Measurements from ENCODE around the gene UPP2. TPM values are rescaled to one million over a fixed set of nuclear protein-coding genes. Genes with fewer than 3 reads are reported as not detected.

Gene UPP2
- under 1 TPM in 1 of 4 donors, not detected in 3; 0.19 TPM for polyA plus RNA-seq
- long read RNA-seq, donor 1: 0 reads
- long read RNA-seq, donor 2: 0 reads
- long read RNA-seq, donor 3: 0 reads
- long read RNA-seq, donor 4: 0 reads
- long read RNA-seq, donor 5: 0 reads
- long read RNA-seq, donor 6: 0 reads
- long read RNA-seq, donor 7: 0 reads
- long read RNA-seq, donor 8: 0 reads
- long read RNA-seq, donor 9: 0 reads
- long read RNA-seq, donor 10: 0 reads

GRCh38 chr2:158101384-158101926 is at the start of gene UPP2:
UPP2 (plus strand) TSS chr2:158101876; CDS start chr2:158102064, 188 bp downstream.
- no peak for FAIRE-seq
- Histone ChIP-seq H3K9me3 (ENCODE audit: control insufficient read depth in 2 of 2, insufficient read depth in 1 of 2, low read depth in 1 of 2, low read length in 1 of 2) (no peaks in the 10 kb centered on the region), H3K36me3 (ENCODE audit: control insufficient read depth in 3 of 3, insufficient read depth in 2 of 3, low read depth in 1 of 3, low read length in 3 of 3) (no peaks in the 10 kb centered on the region), H3K27me3 (ENCODE audit: control insufficient read depth in 3 of 3, insufficient read depth in 3 of 3, low read length in 3 of 3) (no peaks in the 10 kb centered on the region), H3K4me1 (ENCODE audit: control insufficient read depth in 3 of 3, insufficient read depth in 2 of 3, low read depth in 1 of 3, low read length in 2 of 3) (no peaks in the 10 kb centered on the region), H3K4me3 (ENCODE audit: low read depth in 1 of 3, low read length in 3 of 3) (no peak within 1 kb of the TSS), H3K27ac (ENCODE audit: low read depth in 1 of 3, low read length in 2 of 3) (no peak within 1 kb of the TSS)
- DNase-seq: peak in 1 of 2 donors; percentile 28
- 81 to 92% (median 90%) methylated on average over 3 of the region's 3 CpGs for WGBS, 3 donors

DNA sequence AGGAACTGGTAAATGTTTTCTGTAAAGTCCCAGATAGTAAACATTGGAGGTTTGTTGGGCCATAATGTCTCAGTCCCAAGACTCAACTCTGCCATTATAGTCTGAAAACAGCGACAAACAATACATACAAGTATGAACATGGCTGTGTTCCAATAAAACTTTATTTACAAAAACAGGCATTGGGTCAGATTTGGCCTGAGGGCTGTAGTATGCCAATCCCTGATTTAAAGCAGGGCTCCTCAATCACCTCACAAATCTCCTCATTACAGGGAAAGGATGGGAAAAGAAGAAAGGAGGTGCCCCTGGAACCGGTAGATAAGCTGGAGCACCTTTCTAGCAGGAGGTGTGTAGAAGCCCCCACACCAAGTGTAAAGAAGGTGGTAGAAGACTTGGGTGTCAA is 48.9 kb upstream of the UPP2 start:
- Histone ChIP-seq H3K9me3 (ENCODE audit: control insufficient read depth in 2 of 2, insufficient read depth in 1 of 2, low read depth in 1 of 2, low read length in 1 of 2) (no peaks in the 10 kb centered on the region), H3K27me3 (ENCODE audit: control insufficient read depth in 3 of 3, insufficient read depth in 3 of 3, low read length in 3 of 3) (no peaks in the 10 kb centered on the region), H3K27ac (ENCODE audit: low read depth in 1 of 3, low read length in 2 of 3) (no peak overlapping the region), H3K36me3 (ENCODE audit: control insufficient read depth in 3 of 3, insufficient read depth in 2 of 3, low read depth in 1 of 3, low read length in 3 of 3) (no peaks in the 10 kb centered on the region), H3K4me3 (ENCODE audit: low read depth in 1 of 3, low read length in 3 of 3) (no peak overlapping the region), H3K4me1 (ENCODE audit: control insufficient read depth in 3 of 3, insufficient read depth in 2 of 3, low read depth in 1 of 3, low read length in 2 of 3) (no peaks in the 10 kb centered on the region)
- DNase-seq: no peak
- no peak for FAIRE-seq
- 90 to 98% (median 90%) methylated on average over 2 of the region's 2 CpGs for WGBS, 3 donors

DNA sequence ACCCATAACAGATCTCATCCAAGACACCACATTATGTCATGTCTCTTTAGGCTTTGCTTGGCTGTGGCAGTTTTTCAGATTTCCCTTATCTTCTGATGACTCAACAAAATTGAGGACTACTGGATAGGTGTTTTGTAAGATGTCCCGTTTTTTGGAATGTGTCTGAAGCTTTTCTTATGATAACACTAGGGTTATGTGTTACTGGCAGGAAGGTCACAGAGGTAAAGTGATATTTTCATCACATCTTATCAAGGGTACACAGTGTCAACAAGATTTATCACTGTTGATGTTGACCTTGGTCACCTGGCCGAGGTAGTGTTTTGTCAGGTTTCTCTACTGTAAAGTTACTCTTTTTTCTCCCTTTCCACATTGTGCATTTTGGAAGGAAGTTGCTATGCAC is 44.8 kb upstream of the UPP2 start:
- H3K27ac ChIP-seq (ENCODE audit: low read depth in 1 of 3, low read length in 2 of 3): no peak overlapping the region
- FAIRE-seq (no peak), DNase-seq (no peak)
- no peaks in the 10 kb centered on the region for H3K27me3 ChIP-seq (ENCODE audit: control insufficient read depth in 3 of 3, insufficient read depth in 3 of 3, low read length in 3 of 3)
- 3 to 32% (median 21%) methylated on average over 2 of the region's 2 CpGs for WGBS, 3 donors
- no peaks in the 10 kb centered on the region for H3K36me3 ChIP-seq (ENCODE audit: control insufficient read depth in 3 of 3, insufficient read depth in 2 of 3, low read depth in 1 of 3, low read length in 3 of 3)
- no peaks in the 10 kb centered on the region for H3K9me3 ChIP-seq (ENCODE audit: control insufficient read depth in 2 of 2, insufficient read depth in 1 of 2, low read depth in 1 of 2, low read length in 1 of 2)
- no peaks in the 10 kb centered on the region for H3K4me1 ChIP-seq (ENCODE audit: control insufficient read depth in 3 of 3, insufficient read depth in 2 of 3, low read depth in 1 of 3, low read length in 2 of 3)
- H3K4me3 ChIP-seq (ENCODE audit: low read depth in 1 of 3, low read length in 3 of 3): no peak overlapping the region

DNA sequence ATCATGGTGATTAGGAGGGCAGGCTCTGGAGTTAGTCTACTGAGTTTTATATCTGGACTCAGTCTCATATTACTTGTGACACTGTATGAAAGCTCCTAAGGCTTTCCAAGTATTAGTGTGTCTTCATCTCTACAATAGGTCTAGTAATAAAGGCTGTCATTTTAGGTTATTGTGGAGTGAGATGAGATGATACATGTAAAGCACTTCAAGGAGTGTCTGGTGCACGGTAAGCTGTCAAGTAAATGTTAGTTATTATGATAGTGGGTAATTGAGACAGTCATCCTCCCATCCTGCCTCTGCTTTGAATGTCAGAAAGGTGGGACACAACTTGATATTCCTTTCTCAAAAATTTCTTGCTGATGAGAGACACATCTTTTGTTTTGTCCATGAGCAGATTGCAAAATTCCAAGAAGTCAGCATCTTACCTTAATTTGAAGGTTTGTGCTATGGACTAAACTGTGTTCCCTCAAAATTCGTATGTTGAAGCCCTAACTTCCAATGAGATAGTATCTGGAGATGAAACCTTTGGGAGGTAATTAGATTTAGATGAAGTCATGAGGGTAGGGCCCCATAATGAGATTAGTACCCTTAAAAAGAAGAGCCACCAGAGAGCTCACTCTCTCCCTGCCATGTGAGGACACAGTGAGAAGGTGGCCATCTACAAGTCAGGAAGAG is 41.4 kb upstream of the UPP2 start:
- no peaks in the 10 kb centered on the region for H3K4me1 ChIP-seq (ENCODE audit: control insufficient read depth in 3 of 3, insufficient read depth in 2 of 3, low read depth in 1 of 3, low read length in 2 of 3)
- peaks cover 0 to 4% of the 10 kb centered on the region in 2 donors for H3K9me3 ChIP-seq (ENCODE audit: control insufficient read depth in 2 of 2, insufficient read depth in 1 of 2, low read depth in 1 of 2, low read length in 1 of 2)
- WGBS, 3 donors: 79 to 81% (median 80%) methylated on average over 2 of the region's 2 CpGs
- H3K27me3 ChIP-seq (ENCODE audit: control insufficient read depth in 3 of 3, insufficient read depth in 3 of 3, low read length in 3 of 3): no peaks in the 10 kb centered on the region
- no peak for DNase-seq
- no peak for FAIRE-seq
- no peaks in the 10 kb centered on the region for H3K36me3 ChIP-seq (ENCODE audit: control insufficient read depth in 3 of 3, insufficient read depth in 2 of 3, low read depth in 1 of 3, low read length in 3 of 3)
- peak overlapping the region in 2 of 3 donors; percentile 26 to 48 for H3K27ac ChIP-seq (ENCODE audit: low read depth in 1 of 3, low read length in 2 of 3)
- no peak overlapping the region for H3K4me3 ChIP-seq (ENCODE audit: low read depth in 1 of 3, low read length in 3 of 3)

DNA sequence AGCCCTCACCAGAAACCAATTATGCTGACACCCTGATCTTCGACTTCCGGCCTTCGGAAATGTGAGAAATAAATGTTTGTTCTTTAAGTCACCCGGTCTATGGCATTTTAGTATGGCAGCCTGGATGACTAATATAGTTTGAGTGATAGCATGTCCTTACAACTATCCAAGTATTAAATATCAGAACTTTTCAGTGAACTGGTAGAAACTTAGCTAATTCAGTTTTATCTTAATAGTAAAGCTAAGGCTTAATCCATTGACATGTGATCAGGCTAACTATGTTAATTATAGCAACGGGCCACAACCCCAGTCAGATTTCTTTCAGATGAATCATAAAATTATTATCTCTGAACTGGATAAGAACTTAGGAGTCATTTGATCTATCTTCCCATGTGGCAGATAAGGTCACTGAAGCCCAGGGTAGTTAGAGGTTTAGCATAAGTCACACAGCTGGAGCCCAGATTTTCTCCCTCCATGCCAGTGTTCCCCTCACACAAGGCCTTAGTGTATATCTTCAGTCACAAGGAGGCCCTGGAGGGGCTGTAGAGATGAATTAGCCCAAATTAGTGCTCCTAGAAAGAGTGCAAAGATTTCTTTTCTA is 40.7 kb upstream of the UPP2 start:
- Histone ChIP-seq H3K36me3 (ENCODE audit: control insufficient read depth in 3 of 3, insufficient read depth in 2 of 3, low read depth in 1 of 3, low read length in 3 of 3) (no peaks in the 10 kb centered on the region), H3K9me3 (ENCODE audit: control insufficient read depth in 2 of 2, insufficient read depth in 1 of 2, low read depth in 1 of 2, low read length in 1 of 2) (peaks cover 0 to 4% of the 10 kb centered on the region in 2 donors), H3K4me3 (ENCODE audit: low read depth in 1 of 3, low read length in 3 of 3) (no peak overlapping the region), H3K27me3 (ENCODE audit: control insufficient read depth in 3 of 3, insufficient read depth in 3 of 3, low read length in 3 of 3) (no peaks in the 10 kb centered on the region), H3K27ac (ENCODE audit: low read depth in 1 of 3, low read length in 2 of 3) (peak overlapping the region in 2 of 3 donors; percentile 26 to 48), H3K4me1 (ENCODE audit: control insufficient read depth in 3 of 3, insufficient read depth in 2 of 3, low read depth in 1 of 3, low read length in 2 of 3) (no peaks in the 10 kb centered on the region)
- FAIRE-seq (no peak), DNase-seq (peak; percentile 31 to 78)
- WGBS, 3 donors: 52 to 74% (median 66%) methylated on average over 5 of the region's 5 CpGs

DNA sequence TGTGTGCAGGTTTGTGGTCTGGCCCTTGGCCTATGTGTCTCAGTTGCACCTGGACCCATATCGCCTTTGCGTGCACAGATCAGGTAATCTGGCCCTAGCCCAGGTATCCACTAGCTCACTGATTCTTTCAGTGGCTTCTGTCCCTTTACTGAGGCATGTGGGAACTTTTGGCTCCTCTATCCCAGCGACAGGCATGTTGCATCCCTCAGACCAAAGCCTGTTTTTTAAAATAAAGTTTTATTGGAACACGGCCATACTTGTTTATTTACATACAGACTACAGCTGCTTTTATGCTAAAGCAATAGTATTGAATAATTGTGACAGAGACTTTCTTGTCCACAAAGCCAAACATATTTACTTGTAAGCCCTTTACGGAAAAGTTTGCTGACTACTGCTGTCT is 39.9 kb upstream of the UPP2 start:
- no peak for FAIRE-seq
- Histone ChIP-seq H3K27me3 (ENCODE audit: control insufficient read depth in 3 of 3, insufficient read depth in 3 of 3, low read length in 3 of 3) (no peaks in the 10 kb centered on the region), H3K4me1 (ENCODE audit: control insufficient read depth in 3 of 3, insufficient read depth in 2 of 3, low read depth in 1 of 3, low read length in 2 of 3) (no peaks in the 10 kb centered on the region), H3K36me3 (ENCODE audit: control insufficient read depth in 3 of 3, insufficient read depth in 2 of 3, low read depth in 1 of 3, low read length in 3 of 3) (no peaks in the 10 kb centered on the region), H3K27ac (ENCODE audit: low read depth in 1 of 3, low read length in 2 of 3) (no peak overlapping the region), H3K9me3 (ENCODE audit: control insufficient read depth in 2 of 2, insufficient read depth in 1 of 2, low read depth in 1 of 2, low read length in 1 of 2) (peaks cover 0 to 4% of the 10 kb centered on the region in 2 donors), H3K4me3 (ENCODE audit: low read depth in 1 of 3, low read length in 3 of 3) (no peak overlapping the region)
- DNase-seq: peak in 1 of 2 donors; percentile 9
- 66 to 88% (median 82%) methylated on average over 5 of the region's 5 CpGs for WGBS, 3 donors

- no peak for FAIRE-seq
- DNase-seq: no peak
Observed at GRCh38 chr2:158066046-158066713, 35.5 kb upstream of the UPP2 start.

GRCh38 chr2:158071018-158071417 is 30.7 kb upstream of the UPP2 start:
- Histone ChIP-seq H3K4me3 (ENCODE audit: low read depth in 1 of 3, low read length in 3 of 3) (no peak overlapping the region), H3K27me3 (ENCODE audit: control insufficient read depth in 3 of 3, insufficient read depth in 3 of 3, low read length in 3 of 3) (no peaks in the 10 kb centered on the region), H3K9me3 (ENCODE audit: control insufficient read depth in 2 of 2, insufficient read depth in 1 of 2, low read depth in 1 of 2, low read length in 1 of 2) (no peaks in the 10 kb centered on the region), H3K36me3 (ENCODE audit: control insufficient read depth in 3 of 3, insufficient read depth in 2 of 3, low read depth in 1 of 3, low read length in 3 of 3) (no peaks in the 10 kb centered on the region), H3K27ac (ENCODE audit: low read depth in 1 of 3, low read length in 2 of 3) (no peak overlapping the region), H3K4me1 (ENCODE audit: control insufficient read depth in 3 of 3, insufficient read depth in 2 of 3, low read depth in 1 of 3, low read length in 2 of 3) (peaks cover 0 to 8% (median 3%) of the 10 kb centered on the region in 3 donors)
- 92 to 95% (median 94%) methylated on average over 5 of the region's 5 CpGs for WGBS, 3 donors
- no peak for FAIRE-seq
- no peak for DNase-seq

More at GRCh38 chr2:158066046-158066713, 35.5 kb upstream of the UPP2 start:
- H3K4me3 ChIP-seq (ENCODE audit: low read depth in 1 of 3, low read length in 3 of 3): no peak overlapping the region
- H3K27me3 ChIP-seq (ENCODE audit: control insufficient read depth in 3 of 3, insufficient read depth in 3 of 3, low read length in 3 of 3): no peaks in the 10 kb centered on the region
- peaks cover 0 to 4% (median 0%) of the 10 kb centered on the region in 3 donors for H3K4me1 ChIP-seq (ENCODE audit: control insufficient read depth in 3 of 3, insufficient read depth in 2 of 3, low read depth in 1 of 3, low read length in 2 of 3)
- H3K9me3 ChIP-seq (ENCODE audit: control insufficient read depth in 2 of 2, insufficient read depth in 1 of 2, low read depth in 1 of 2, low read length in 1 of 2): peaks cover 0 to 4% of the 10 kb centered on the region in 2 donors
- no peaks in the 10 kb centered on the region for H3K36me3 ChIP-seq (ENCODE audit: control insufficient read depth in 3 of 3, insufficient read depth in 2 of 3, low read depth in 1 of 3, low read length in 3 of 3)
- 82 to 95% (median 85%) methylated on average over 3 of the region's 3 CpGs for WGBS, 3 donors
- no peak overlapping the region for H3K27ac ChIP-seq (ENCODE audit: low read depth in 1 of 3, low read length in 2 of 3)
